SIG-M5 treated with dmso at 0.1 percent for 504 hours (cell line): ENCODE data around the gene FBXL19.

ENCODE experiments used
- DNase-seq: peaks from one replicate; lab custom pipeline; 2025; ENCODE audit not compliant: unreplicated experiment; lab: John Stamatoyannopoulos, UW

FBXL19 gene

DNA sequence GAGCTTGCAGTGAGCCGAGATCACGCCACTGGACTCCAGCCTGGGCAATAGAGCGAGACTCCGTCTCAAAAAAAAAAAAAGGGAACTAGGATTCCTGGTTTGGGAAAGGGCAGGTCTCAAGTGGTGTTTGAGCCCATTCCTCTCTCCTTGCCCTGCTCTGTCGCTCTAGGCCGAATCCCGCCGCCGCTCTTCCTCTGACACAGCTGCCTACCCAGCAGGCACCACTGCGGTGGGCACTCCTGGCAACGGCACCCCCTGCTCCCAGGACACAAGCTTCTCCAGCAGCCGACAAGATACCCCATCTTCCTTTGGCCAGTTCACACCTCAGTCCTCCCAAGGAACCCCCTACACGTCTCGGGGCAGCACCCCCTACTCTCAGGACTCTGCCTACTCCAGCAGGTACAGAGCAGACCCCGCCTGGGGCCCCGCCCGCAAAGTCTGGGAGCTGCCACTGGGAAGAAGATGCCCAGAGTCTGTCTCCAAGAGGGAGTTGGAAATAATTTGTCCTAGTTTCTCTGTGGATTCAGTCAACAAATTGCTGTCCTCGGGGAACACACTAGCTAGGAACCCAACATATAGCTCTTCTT is 40.6 kb downstream of the FBXL19 start:
- no peak for DNase-seq

DNA sequence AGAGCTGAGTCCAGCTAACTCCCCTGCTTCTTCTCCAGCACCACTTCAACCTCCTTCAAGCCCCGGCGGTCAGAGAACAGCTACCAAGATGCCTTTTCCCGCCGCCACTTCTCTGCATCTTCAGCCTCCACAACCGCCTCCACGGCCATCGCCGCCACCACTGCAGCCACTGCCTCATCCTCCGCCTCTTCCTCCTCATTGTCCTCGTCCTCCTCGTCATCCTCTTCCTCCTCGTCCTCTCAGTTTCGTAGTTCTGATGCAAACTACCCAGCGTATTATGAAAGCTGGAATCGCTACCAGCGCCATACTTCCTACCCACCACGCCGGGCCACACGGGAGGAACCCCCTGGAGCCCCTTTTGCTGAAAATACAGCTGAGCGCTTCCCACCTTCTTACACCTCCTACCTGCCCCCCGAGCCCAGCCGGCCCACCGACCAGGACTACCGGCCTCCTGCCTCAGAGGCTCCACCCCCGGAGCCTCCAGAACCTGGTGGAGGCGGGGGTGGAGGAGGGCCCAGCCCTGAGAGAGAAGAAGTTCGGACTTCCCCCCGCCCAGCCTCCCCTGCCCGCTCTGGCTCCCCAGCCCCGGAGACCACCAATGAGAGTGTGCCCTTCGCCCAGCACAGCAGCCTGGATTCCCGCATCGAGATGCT is 41.3 kb downstream of the FBXL19 start:
- DNase-seq = no peak

DNA sequence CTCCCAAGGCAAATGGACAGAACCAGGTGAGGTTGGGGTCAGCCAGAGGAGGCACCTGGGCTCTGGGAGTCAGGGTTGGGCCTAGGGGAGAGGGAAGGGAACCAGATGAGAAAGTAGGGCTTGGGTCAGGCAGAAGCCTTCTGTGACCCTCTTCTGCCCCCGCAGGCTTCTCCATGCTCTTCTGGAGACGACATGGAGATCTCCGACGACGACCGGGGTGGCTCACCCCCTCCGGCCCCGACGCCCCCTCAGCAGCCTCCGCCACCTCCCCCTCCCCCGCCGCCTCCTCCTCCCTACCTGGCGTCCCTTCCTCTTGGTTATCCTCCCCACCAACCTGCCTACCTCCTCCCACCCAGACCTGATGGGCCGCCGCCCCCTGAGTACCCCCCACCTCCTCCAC is 42.1 kb downstream of the FBXL19 start:
- DNase-seq = no peak

DNA sequence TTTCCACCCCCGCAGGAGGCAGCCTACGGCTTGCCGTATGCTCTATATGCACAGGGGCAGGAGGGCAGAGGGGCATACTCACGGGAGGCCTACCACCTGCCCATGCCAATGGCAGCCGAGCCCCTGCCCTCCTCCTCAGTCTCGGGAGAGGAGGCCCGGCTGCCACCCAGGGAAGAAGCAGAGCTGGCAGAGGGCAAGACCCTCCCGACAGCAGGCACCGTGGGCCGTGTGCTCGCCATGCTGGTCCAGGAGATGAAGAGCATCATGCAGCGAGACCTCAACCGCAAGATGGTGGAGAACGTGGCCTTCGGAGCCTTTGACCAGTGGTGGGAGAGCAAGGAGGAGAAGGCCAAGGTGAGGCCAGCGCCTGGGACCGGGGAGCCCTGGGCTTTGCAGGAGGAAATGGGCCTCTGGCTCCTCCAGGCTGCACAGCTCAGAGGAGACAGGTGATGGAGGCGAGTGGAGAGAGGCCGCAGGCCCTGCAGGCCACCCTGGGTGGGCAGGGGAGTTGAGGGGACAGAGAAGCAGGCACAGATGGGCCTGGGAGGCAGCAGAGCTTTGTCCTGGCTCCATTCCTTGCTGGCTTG is 42.8 kb downstream of the FBXL19 start:
- DNase-seq = no peak

DNA sequence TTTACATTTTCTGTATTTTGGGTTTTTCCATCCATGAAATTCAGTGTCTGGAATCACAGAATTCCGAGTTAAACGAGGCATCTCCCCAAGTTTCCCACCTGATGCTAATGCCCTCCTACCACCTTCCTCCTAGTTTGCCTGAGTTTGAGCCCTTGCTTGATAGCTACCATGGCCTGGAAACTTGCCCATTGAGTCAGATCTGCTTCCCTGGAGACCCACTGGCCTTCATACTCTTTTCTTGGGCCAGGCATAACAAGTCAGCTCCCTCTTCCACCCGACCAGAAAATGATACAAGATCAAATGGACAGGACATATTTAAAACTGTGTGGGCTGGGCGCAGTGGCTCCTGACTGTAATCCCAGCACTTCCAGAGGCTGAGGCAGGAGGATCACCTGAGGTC is 44.4 kb downstream of the FBXL19 start:
- DNase-seq = no peak

DNA sequence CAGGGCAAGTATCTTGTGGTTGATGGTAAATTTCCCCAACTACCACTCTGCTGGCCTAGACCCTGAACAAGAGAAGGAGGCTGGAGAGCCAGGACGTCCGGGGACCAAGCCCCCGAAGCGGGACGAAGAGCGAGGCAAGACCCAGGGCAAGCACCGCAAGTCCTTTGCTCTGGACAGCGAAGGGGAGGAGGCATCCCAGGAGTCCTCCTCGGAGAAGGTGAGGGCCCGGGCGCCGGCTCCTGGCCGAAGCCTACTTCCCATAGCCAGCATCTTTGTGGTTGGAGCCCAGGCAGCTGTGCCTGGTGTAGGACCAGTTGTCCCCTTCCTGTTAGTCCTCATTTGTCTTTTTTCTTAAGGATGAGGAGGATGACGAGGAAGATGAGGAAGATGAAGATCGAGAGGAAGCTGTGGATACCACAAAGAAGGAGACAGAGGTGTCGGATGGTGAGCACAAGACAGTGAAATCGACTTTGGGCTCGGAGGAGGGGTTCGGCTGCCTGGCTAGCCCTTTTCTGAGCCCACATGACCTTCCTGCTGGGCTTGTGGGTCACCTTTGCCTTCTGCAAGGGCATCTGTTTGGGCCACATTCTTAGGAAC is 46.0 kb downstream of the FBXL19 start:
- DNase-seq = no peak

DNA sequence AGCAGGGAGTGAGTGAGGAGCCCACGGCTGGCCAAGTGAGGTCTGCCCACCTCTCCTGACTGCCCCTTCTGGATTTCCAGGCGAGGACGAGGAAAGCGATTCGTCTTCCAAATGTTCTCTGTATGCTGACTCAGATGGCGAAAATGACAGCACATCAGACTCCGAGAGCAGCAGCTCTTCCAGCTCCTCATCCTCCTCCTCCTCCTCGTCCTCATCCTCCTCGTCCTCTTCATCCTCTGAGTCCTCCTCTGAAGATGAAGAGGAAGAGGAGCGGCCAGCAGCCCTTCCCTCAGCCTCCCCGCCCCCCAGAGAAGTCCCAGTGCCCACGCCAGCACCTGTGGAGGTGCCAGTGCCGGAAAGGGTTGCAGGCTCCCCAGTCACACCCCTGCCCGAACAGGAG is 47.9 kb downstream of the FBXL19 start:
- no peak for DNase-seq

DNA sequence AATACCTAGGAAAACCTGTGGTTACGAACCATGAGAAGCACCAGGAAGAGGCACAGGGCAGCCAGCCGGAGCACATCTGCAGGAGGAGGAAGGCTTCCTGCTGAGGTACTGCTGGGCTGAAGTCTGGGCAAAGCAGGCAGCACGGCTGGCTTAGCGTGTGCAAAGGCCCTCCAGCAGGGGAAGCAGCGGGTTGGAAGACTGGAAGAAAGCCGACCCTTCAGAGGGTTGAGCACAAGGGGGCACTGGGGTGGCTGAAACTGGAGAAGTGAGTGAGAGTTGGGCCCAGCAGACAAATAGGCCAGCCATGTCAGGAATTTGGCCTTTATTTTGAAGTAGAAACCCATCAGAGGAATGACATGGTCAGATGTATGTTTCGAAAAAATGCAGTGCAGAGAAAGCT is 49.5 kb downstream of the FBXL19 start:
- DNase-seq = no peak

DNA sequence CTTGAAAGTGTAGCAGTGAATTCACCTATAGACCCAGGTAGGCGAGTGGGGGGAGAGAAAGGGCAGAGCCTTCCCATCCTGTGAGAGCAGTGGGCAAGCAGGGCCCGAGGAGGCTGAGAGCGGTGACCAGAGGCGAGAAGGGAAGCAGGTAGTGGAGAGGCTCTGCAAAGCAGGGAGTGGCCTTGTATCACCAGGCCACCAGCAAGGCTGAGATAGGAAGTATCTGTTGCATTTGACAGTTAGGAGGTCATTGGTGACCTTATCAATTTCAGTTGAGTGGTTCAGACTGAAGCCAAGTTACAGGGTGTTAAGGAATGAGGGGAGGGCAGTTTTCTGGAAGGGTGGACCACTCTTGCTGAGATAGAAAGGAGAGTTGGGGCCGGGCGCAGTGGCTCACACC is 51.0 kb downstream of the FBXL19 start:
- DNase-seq = no peak

DNA sequence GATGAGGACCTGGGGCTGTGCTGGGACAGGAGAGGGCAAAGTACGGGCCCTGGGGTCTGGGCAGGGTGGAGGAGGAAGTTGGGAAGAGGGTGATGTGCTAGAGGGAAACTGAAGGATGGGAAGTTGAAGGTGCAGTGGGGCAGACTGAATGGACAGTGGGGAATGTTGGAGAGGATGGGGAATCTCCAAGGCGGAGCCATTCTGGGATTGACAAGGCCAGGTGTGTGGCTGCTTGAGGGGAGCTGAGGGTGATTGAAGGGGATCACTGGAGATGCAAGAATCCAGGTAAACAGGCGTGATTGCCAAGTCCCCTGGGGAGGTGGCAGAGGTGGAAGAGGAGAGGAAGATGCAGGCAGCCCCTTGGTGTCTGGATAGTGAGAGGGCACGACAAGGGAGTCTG is 53.1 kb downstream of the FBXL19 start:
- no peak for DNase-seq

DNA sequence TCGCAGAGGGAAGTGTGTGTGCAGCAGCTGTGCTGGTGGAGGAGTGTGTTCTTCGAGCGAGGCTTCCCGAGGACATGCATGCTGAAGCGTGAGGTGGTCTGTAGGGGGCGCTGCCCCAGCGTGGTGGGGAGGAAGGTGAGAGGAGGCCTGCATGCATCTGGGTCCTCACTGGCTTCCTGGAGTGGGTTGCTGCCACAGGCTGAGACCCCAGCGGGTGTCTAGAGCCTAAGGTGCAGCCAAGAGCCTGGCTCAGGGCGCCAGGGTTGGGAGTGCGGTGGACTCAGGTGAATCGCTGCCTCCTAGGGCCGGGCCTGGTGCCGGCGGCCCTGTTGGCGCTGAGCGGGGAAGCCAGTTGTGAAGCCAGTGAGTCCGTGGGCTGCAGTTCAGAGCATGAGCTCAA is 54.1 kb downstream of the FBXL19 start:
- no peak for DNase-seq

DNA sequence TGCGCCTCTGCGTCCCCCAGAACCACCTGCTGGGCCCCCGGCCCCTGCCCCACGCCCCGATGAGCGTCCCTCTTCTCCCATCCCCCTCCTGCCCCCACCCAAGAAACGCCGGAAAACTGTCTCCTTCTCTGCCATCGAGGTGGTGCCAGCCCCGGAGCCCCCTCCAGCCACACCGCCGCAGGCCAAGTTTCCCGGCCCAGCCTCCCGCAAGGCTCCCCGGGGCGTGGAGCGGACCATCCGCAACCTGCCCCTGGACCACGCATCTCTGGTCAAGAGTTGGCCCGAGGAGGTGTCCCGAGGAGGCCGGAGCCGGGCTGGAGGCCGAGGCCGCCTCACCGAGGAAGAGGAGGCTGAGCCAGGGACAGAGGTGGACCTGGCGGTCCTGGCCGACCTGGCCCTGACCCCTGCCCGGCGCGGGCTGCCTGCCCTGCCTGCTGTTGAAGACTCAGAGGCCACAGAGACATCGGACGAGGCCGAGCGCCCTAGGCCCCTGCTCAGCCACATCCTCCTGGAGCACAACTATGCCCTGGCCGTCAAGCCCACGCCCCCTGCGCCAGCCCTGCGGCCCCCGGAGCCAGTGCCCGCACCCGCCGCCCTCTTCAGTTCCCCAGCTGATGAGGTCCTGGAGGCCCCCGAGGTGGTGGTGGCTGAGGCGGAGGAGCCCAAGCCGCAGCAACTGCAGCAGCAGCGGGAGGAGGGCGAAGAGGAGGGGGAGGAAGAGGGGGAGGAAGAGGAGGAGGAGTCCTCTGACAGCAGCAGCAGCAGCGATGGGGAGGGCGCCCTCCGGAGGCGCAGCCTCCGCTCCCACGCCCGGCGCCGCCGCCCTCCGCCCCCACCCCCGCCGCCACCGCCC is 56.0 kb downstream of the FBXL19 start:
- no peak for DNase-seq

DNA sequence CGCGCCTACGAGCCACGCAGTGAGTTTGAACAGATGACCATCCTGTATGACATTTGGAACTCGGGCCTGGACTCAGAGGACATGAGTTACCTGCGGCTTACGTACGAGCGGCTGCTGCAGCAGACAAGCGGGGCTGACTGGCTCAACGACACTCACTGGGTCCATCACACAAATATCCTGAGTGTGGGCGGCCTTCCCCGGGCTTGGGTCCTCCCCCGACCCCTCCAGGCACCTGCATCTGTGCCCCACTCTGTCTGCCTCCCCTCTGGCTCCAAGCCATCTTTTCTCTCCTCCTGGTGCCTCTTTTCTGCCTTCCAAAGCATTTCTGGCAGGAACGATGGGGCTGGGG is 56.6 kb downstream of the FBXL19 start:
- no peak for DNase-seq

DNA sequence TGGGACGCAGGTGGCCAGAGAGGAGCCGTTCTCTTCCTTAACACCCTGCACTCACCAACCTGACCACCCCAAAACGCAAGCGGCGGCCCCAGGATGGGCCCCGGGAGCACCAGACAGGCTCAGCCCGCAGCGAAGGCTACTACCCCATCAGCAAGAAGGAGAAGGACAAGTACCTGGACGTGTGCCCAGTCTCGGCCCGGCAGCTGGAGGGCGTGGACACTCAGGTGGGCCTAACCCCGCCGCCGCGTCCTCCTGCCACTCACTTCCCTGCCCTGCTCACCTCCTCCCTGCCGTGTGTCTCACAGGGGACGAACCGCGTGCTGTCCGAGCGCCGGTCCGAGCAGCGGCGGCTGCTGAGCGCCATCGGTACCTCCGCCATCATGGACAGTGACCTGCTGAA is 57.1 kb downstream of the FBXL19 start:
- DNase-seq = no peak

DNA sequence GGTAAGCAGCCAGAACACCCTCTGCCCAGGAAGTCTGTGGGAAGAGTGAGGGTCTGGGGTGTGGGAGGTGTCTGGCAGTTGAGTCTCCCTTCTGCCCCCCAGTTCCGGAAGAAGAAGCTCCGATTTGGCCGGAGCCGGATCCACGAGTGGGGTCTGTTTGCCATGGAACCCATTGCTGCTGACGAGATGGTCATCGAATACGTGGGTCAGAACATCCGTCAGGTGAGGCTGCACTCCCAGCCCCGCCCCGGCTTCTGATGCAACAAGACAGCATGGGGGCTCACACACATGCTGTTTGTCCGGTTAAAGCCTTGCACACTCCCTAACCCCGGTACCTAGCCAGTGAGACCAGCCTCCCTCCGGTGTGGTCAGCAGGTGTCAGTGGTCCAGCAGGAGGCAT is 57.6 kb downstream of the FBXL19 start:
- DNase-seq = no peak

DNA sequence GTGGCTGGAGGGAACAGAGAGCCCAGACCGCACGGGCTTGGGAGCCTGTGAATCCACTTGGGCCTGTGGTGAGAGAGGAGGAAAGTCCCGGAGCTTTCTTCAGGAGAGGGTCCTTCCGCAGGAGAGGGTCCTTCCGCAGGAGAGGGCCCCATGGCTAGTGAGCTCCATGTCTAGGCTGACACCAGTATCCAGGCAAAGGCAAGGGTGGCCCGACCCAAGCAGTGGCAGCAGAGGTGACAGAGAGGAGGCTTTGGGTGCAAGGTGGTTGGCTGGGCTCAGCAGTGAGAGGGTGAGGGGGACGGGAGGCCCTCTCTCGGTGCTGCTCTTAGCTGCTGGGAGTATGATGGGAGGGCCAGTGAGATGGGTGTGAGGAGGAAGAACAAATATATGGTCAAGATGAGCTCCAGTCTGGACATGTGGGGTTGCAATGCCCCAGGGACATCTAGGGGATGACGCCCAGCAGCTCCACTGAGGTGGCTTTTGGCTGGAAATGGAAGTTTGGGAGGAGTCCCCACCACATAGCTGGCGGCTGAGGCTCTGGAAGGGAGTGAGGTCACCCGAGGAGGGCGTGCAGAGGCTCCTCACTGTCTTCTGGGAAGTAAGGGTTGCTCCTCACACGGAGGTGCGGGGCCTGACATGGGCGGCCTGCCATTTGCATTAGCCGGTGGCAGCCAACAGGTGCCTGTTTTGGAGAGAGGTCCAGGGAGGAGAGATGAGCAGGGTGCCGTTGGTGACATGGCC is 59.3 kb downstream of the FBXL19 start:
- DNase-seq = no peak

DNA sequence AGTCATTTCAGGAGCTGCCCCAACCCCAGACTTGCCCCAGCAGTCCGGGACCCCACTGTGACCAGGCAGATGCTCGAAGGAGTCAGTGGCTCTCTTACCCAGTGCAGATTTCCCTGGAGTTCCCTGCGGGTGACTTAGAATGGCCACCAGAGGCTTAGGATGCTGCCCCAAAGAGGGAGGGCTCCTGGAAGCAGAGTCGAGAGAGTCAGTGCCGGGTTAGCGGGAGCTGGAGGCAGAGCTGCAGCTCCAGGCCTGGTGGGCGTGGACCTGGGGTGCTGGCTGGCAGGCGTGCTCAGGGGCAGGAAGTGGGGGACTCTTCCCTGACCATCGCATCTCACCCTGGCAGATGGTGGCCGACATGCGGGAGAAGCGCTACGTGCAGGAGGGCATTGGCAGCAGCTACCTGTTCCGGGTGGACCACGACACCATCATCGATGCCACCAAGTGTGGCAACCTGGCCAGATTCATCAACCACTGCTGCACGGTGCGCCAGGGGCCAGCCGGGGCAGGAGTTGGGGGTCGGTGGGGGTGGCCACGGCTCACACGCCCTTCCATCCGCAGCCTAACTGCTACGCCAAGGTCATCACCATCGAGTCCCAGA is 60.0 kb downstream of the FBXL19 start:
- DNase-seq = no peak

DNA sequence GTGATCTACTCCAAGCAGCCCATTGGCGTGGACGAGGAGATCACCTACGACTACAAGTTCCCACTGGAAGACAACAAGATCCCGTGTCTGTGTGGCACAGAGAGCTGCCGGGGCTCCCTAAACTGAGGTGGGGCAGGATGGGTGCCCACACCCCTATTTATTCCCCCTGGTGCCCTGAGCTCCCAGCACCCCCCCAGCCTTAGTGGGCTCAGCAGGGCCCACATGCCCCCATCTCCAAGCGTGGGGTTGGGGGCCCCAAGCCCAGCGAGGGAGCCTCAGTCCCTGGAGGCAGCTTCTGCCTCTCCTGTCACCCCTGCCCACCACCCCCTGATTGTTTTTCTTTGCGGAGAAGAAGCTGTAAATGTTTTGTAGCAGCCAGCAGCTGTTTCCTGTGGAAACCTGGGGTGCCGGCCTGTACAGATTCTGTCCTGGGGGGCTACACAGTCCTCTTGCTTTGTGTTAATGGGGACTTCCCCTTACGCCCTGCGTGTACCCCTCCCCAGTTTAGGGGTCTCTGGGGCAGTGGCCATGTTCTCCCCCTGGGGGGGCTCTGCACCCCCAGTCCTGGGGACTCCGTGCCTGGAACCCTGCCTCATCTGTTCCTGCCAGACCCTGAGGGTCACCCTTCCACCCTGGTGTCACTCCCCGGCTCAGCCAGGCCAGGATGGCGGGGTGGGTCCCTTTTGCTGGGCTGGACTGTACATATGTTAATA is 60.7 kb downstream of the FBXL19 start:
- DNase-seq = no peak

DNA sequence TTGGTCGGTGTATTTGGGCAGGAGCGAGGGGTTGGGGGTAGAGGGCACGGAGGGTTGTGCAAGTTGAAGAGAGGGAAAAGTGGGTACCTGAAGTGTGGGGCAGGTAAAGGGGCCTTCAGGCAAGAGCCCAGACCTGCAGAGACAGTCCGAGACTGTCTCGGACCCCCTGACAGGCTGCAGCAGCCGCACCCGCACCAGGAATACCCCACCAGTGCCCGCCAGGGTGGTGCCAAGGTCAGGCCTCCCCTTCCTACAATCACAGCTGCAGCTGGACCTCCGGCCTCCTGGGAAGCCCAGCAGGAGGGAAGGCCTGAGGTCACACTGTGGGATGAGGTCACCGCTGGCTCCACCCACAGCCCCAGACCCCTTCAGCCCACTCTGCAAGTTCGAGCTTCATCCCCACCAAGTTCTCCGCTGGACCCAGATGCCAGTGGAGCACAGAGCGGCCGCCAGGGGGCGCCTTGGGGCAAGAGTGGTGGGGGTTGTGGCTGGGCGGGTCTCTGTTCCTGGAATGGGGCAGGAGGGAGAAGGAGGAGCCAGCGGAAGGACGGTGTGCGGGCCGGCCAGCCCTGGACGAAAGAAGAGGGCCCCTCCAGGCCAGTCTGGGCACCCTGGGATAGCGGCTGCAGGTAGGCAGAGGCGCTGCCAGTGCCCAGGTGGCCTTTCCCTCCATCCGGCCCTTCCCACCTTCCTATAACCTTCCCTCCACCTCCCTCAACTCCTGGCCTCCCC is 61.5 kb downstream of the FBXL19 start, which contains the start of gene HSD3B7:
TSS of gene HSD3B7 (plus strand) at position 539 of the 732 bp plus-strand sequence. CDS start 452 bp downstream, outside the sequence.
- DNase-seq = peak; percentile 49
